ENCODE measurements around the gene HSD17B8. TPM values are rescaled to one million over a fixed set of nuclear protein-coding genes. Genes with fewer than 3 reads are reported as not detected.

The HSD17B8 gene
- total RNA-seq, 2 experiments from 2014 or later: 11.6 to 18.8 TPM

DNA sequence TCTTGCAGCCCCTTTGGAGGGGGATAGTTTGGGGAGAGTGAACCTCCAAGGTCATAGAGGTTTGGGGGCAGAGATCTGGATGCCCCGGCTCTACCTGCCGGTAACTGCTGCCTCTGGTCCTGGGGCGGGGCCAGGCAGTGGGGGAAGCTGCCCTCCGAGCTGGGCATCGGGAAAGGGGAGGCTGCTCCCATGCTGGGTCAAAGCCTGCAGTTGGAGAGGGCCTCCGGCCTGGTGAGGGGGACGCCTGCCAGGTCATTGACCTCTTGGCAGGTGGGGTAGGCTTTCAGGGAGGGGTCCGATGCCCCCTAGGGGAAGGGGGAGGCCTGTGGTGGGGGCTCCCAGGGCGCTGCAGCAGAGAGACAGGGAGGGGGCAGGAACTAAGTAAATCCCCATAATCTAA, 19.3 kb upstream of the HSD17B8 start:
- TF ChIP-seq EZH2phosphoT487 (IDR thresholded peaks at IDR 0.05; ENCODE audit: borderline replicate concordance, low read depth, low read length): no peak
- TF ChIP-seq, protein P1, sequence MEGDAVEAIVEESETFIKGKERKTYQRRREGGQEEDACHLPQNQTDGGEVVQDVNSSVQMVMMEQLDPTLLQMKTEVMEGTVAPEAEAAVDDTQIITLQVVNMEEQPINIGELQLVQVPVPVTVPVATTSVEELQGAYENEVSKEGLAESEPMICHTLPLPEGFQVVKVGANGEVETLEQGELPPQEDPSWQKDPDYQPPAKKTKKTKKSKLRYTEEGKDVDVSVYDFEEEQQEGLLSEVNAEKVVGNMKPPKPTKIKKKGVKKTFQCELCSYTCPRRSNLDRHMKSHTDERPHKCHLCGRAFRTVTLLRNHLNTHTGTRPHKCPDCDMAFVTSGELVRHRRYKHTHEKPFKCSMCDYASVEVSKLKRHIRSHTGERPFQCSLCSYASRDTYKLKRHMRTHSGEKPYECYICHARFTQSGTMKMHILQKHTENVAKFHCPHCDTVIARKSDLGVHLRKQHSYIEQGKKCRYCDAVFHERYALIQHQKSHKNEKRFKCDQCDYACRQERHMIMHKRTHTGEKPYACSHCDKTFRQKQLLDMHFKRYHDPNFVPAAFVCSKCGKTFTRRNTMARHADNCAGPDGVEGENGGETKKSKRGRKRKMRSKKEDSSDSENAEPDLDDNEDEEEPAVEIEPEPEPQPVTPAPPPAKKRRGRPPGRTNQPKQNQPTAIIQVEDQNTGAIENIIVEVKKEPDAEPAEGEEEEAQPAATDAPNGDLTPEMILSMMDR (conservative IDR thresholded peaks at IDR 0.05; ENCODE audit: low read length): no peak
- BruUV-seq (replicated peaks): no TSS peak
- no peak overlapping the region for H3K27ac ChIP-seq (ENCODE audit: low read depth, low read length, poor library complexity, severe bottlenecking)
- no peak for DNase-seq (ENCODE audit: low spot score)
- H3K4me1 ChIP-seq (ENCODE audit: insufficient read depth, low read length, poor library complexity, severe bottlenecking): peaks cover 14% of the 10 kb centered on the region
- POLR2A ChIA-PET: no interaction called here
- no peaks in the 10 kb centered on the region for H4K20me1 ChIP-seq (ENCODE audit: insufficient read depth, low read length)
- peaks cover 19% of the 10 kb centered on the region; the same call in 1 of the 2 replicates for H3K9me3 ChIP-seq (ENCODE audit: low read length)
- no peak overlapping the region for H2AFZ ChIP-seq (ENCODE audit: low read length)
- H3K9me2 ChIP-seq (ENCODE audit: insufficient read depth, low read length): no peaks in the 10 kb centered on the region
- no peak overlapping the region for H3K4me3 ChIP-seq (ENCODE audit: low read depth, low read length, poor library complexity, severe bottlenecking)
- intact Hi-C loops (cut with micrococcal nuclease; ENCODE audit: unreplicated experiment): no loop called here
- no peaks in the 10 kb centered on the region for H3K79me2 ChIP-seq (ENCODE audit: insufficient read depth, low read depth, low read length)
- no peak overlapping the region for H3K4me2 ChIP-seq (ENCODE audit: low read length)
- H3K36me3 ChIP-seq (ENCODE audit: insufficient read depth, low read length): peaks cover 6% of the 10 kb centered on the region
- CTCF ChIA-PET (ENCODE audit: unreplicated experiment): no interaction called here

DNA sequence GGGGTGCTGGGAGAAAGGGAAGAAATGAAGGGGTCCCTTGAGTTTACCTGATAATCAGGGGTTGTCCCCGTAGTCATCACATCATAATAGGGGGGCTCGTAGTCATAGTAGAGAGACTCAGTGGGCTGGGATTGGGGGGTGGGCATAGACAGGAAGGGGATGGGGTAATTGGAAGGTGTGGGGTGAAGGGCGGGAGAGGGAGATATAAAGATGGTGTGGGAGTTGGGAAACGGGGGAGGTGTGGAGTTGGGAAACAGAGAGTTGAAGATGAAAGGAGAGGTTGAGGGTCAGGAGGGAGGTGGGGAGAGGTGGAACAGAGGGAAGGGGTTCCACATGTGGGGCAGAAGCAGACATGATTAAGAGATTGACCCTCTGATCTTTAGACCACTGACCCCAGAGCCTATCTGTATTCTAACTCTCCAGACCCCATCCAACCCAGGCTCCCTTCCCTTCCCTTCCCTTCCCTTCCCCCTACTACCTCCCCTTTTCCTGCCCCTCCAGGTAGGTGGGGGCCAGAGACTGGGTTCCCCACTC, 18.7 kb upstream of the HSD17B8 start:
- no peaks in the 10 kb centered on the region for H3K9me2 ChIP-seq (ENCODE audit: insufficient read depth, low read length)

DNA sequence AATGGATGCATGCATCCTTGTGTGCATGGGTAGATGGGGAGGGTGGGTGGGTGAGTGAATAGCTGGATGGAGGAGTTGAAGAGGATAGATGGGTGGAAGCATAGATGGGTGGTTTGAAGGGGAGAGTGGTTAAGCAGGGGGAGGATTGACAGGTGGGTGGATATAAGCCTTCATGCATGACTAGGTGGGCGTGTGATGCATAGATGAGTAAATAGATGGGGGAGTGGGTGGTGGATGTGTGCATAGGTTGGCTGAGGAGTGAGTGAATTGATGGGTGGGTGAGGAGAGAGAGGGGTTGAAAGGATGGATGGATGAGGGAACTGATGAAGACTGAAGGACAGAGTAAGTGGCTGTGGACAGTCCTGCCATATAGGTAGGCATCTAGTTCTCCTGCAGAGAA, 16.6 kb upstream of the HSD17B8 start:
- Histone ChIP-seq H3K4me1 (ENCODE audit: insufficient read depth, low read length, poor library complexity, severe bottlenecking) (peaks cover 14% of the 10 kb centered on the region), H3K9me2 (ENCODE audit: insufficient read depth, low read length) (no peaks in the 10 kb centered on the region), H3K27ac (ENCODE audit: low read depth, low read length, poor library complexity, severe bottlenecking) (no peak overlapping the region), H3K36me3 (ENCODE audit: insufficient read depth, low read length) (peaks cover 6% of the 10 kb centered on the region), H2AFZ (ENCODE audit: low read length) (no peak overlapping the region), H3K9me3 (ENCODE audit: low read length) (peaks cover 16% of the 10 kb centered on the region; the same call in 1 of the 2 replicates), H3K4me2 (ENCODE audit: low read length) (no peak overlapping the region), H3K79me2 (ENCODE audit: insufficient read depth, low read depth, low read length) (no peaks in the 10 kb centered on the region), H4K20me1 (ENCODE audit: insufficient read depth, low read length) (no peaks in the 10 kb centered on the region), H3K4me3 (ENCODE audit: low read depth, low read length, poor library complexity, severe bottlenecking) (no peak overlapping the region)
- no peak for DNase-seq (ENCODE audit: low spot score)
- CTCF ChIA-PET (ENCODE audit: unreplicated experiment): no interaction called here
- BruUV-seq (replicated peaks): no TSS peak
- intact Hi-C loops (cut with micrococcal nuclease; ENCODE audit: unreplicated experiment): no loop called here
- POLR2A ChIA-PET: no interaction called here
- TF ChIP-seq EZH2phosphoT487 (IDR thresholded peaks at IDR 0.05; ENCODE audit: borderline replicate concordance, low read depth, low read length): no peak
- TF ChIP-seq, protein P1 (conservative IDR thresholded peaks at IDR 0.05; ENCODE audit: low read length): no peak

More for the DNA sequence above, 18.7 kb upstream of the HSD17B8 start:
- intact Hi-C loops (cut with micrococcal nuclease; ENCODE audit: unreplicated experiment): no loop called here
- H3K4me3 ChIP-seq (ENCODE audit: low read depth, low read length, poor library complexity, severe bottlenecking): no peak overlapping the region
- TF ChIP-seq, protein P1 (conservative IDR thresholded peaks at IDR 0.05; ENCODE audit: low read length): no peak
- no peak for TF ChIP-seq EZH2phosphoT487 (IDR thresholded peaks at IDR 0.05; ENCODE audit: borderline replicate concordance, low read depth, low read length)
- no TSS peak for BruUV-seq (replicated peaks)
- H2AFZ ChIP-seq (ENCODE audit: low read length): no peak overlapping the region
- no peak overlapping the region for H3K4me2 ChIP-seq (ENCODE audit: low read length)
- H3K79me2 ChIP-seq (ENCODE audit: insufficient read depth, low read depth, low read length): no peaks in the 10 kb centered on the region
- no peak overlapping the region for H3K27ac ChIP-seq (ENCODE audit: low read depth, low read length, poor library complexity, severe bottlenecking)
- peaks cover 14% of the 10 kb centered on the region for H3K4me1 ChIP-seq (ENCODE audit: insufficient read depth, low read length, poor library complexity, severe bottlenecking)
- ChIA-PET POLR2A (no interaction called here), CTCF (ENCODE audit: unreplicated experiment) (no interaction called here)
- H3K9me3 ChIP-seq (ENCODE audit: low read length): peaks cover 19% of the 10 kb centered on the region; the same call in 1 of the 2 replicates
- H3K36me3 ChIP-seq (ENCODE audit: insufficient read depth, low read length): peaks cover 6% of the 10 kb centered on the region
- no peak for DNase-seq (ENCODE audit: low spot score)
- no peaks in the 10 kb centered on the region for H4K20me1 ChIP-seq (ENCODE audit: insufficient read depth, low read length)

All from OCI-LY7 (cell line).